Osteocyte (in vitro differentiated cells): ENCODE results near the gene FALEC. TPM values are rescaled to one million over a fixed set of nuclear protein-coding genes. Genes with fewer than 3 reads are reported as not detected.

Experiments used
- DNase-seq: peaks from one replicate; pipeline ENCODE4 v3.0.0; 2021; ENCODE audit warnings: mixed read lengths; ENCODE audit not compliant: unreplicated experiment; ENCODE audit errors: extremely low spot score
- H3K27ac Mint-ChIP-seq: one replicate; pipeline ENCODE4 v1.8.0; 2021; ENCODE audit warnings: mild to moderate bottlenecking, mixed read lengths; ENCODE audit not compliant: unreplicated experiment
- H3K27me3 Mint-ChIP-seq: one replicate; pipeline ENCODE4 v1.8.0; 2021; ENCODE audit warnings: mixed read lengths; ENCODE audit not compliant: unreplicated experiment
- H3K36me3 Mint-ChIP-seq: one replicate; pipeline ENCODE4 v1.8.0; 2021; ENCODE audit warnings: mixed read lengths; ENCODE audit not compliant: unreplicated experiment
- H3K4me1 Mint-ChIP-seq: one replicate; pipeline ENCODE4 v1.8.0; 2021; ENCODE audit warnings: mixed read lengths; ENCODE audit not compliant: unreplicated experiment
- H3K4me3 Mint-ChIP-seq: one replicate; pipeline ENCODE4 v1.8.0; 2021; ENCODE audit warnings: mild to moderate bottlenecking, moderate library complexity, mixed read lengths; ENCODE audit not compliant: unreplicated experiment
- H3K9me3 Mint-ChIP-seq: one replicate; pipeline ENCODE4 v1.8.0; 2021; ENCODE audit warnings: mixed read lengths; ENCODE audit not compliant: unreplicated experiment
- total RNA-seq: library from RNA; stranded (reverse); gene quantifications from 2 replicates; pipeline ENCODE4 v1.2.1, GENCODE V29; 2021
- TF ChIP-seq, protein P1 (sequence below): fragments of 200-600 bp; sonication (generic); IDR thresholded peaks from 2 replicates; pipeline ENCODE4 v1.5.0; 2021; ENCODE audit warnings: antibody characterized with exemption, mild to moderate bottlenecking, moderate library complexity

Gene FALEC
- total RNA-seq, 1 donor from 2014 or later = not detected

DNA sequence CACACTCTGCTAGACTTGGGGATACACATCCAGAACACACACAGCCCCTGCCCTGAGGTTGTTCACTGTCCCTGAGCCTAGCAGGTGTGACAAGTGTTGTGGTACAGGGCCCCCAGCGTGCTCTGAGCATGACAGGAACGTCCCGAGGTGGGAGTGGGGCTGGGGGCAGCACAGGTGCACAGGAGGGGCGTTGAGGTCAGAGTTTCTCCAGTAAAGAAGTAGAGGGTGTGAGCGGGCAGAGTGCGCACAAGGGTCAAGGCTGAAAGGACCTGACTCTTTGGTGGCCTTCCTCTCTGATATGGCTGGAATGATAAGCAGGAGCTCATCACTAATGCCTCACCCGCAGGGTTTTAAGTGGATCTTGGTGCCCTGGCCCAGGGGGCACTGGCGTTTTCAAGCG, 1.3 kb upstream of the FALEC start:
- Mint-ChIP-seq H3K27me3 (no peaks in the 10 kb centered on the region), H3K36me3 (peaks cover 11% of the 10 kb centered on the region), H3K4me3 (peak overlapping the region; percentile 83), H3K27ac (no peak overlapping the region), H3K4me1 (peaks cover 13% of the 10 kb centered on the region), H3K9me3 (no peaks in the 10 kb centered on the region)
- DNase-seq = no peak
- TF ChIP-seq, protein P1, sequence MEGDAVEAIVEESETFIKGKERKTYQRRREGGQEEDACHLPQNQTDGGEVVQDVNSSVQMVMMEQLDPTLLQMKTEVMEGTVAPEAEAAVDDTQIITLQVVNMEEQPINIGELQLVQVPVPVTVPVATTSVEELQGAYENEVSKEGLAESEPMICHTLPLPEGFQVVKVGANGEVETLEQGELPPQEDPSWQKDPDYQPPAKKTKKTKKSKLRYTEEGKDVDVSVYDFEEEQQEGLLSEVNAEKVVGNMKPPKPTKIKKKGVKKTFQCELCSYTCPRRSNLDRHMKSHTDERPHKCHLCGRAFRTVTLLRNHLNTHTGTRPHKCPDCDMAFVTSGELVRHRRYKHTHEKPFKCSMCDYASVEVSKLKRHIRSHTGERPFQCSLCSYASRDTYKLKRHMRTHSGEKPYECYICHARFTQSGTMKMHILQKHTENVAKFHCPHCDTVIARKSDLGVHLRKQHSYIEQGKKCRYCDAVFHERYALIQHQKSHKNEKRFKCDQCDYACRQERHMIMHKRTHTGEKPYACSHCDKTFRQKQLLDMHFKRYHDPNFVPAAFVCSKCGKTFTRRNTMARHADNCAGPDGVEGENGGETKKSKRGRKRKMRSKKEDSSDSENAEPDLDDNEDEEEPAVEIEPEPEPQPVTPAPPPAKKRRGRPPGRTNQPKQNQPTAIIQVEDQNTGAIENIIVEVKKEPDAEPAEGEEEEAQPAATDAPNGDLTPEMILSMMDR = no peak

DNA sequence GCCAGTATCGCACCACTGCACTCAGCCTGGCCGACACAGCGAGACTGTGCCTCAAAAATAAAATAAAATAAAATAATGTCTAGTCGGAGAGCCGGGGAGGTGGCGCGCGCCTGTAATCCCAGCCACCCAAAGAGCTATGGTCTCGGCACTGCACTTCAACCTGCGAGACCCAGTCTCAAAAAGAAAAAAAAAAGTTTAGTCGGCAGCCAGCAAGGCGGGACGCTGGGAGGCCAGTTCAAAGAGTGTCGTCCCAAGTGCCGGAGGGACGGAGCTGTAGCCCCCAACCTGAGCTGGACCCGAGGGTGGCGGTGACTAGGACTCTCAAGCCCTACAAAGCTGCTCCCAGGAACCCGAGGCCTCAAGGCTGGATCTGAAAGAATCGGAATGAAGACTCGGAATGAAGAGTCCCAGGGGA, 632 bp upstream of the FALEC start:
- DNase-seq = no peak
- H3K27me3 Mint-ChIP-seq = no peaks in the 10 kb centered on the region
- H3K9me3 Mint-ChIP-seq = no peaks in the 10 kb centered on the region
- peaks cover 13% of the 10 kb centered on the region for H3K4me1 Mint-ChIP-seq
- H3K4me3 Mint-ChIP-seq = peak overlapping the region; percentile 83
- TF ChIP-seq, protein P1 = no peak
- H3K27ac Mint-ChIP-seq = peak overlapping the region; percentile 75
- peaks cover 11% of the 10 kb centered on the region for H3K36me3 Mint-ChIP-seq

DNA sequence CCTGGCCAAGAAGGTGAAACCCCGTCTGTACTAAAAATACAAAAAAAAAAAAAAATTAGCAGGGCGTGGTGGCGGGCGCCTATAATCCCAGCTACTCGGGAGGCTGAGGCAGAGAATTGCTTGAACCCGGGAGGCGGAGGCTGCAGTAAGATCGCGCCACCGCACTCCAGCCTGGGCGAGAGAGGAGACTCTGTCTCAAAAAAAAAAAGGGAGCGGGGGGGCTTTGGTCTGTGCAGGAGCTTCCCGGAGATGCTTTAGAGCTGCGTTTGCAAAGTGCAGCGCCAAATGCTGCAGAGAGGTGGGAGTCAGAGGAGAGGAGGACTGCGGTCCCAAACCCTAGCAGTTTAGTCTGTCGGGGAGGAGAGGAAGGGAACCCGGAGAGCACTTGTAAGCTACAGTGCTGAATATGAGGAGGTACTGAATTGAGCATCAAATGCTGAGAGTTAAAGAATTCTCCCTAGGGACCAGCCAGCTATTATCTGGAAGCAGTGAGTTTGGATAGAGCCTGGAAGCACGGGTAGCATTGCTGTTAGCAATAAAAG, 569 bp downstream of the FALEC start:
- Mint-ChIP-seq H3K4me1 (peaks cover 13% of the 10 kb centered on the region), H3K9me3 (no peaks in the 10 kb centered on the region), H3K36me3 (peaks cover 7% of the 10 kb centered on the region), H3K27ac (peak overlapping the region; percentile 75), H3K27me3 (no peaks in the 10 kb centered on the region), H3K4me3 (peak overlapping the region; percentile 83)
- DNase-seq = no peak
- TF ChIP-seq, protein P1 = no peak

DNA sequence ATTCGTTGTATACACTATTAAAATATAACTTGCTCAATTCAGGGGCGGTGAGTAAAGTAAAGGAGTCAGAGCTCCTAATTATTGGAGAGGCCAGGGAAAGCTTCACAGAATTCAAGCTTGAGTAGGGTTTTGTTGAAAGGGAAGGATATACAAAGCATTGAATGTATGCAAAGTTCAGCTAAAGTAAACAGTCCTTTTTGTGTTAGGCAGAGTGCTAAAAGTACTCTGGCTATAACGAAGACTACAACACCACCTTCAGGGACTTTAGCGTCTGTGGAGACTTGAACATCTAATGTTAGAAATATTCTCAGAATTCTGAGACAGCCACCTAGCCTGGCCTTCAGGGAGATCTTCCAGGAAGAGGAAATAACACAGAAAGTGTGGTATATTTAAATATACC, 1.1 kb downstream of the FALEC start:
- H3K36me3 Mint-ChIP-seq = peaks cover 6% of the 10 kb centered on the region

DNA sequence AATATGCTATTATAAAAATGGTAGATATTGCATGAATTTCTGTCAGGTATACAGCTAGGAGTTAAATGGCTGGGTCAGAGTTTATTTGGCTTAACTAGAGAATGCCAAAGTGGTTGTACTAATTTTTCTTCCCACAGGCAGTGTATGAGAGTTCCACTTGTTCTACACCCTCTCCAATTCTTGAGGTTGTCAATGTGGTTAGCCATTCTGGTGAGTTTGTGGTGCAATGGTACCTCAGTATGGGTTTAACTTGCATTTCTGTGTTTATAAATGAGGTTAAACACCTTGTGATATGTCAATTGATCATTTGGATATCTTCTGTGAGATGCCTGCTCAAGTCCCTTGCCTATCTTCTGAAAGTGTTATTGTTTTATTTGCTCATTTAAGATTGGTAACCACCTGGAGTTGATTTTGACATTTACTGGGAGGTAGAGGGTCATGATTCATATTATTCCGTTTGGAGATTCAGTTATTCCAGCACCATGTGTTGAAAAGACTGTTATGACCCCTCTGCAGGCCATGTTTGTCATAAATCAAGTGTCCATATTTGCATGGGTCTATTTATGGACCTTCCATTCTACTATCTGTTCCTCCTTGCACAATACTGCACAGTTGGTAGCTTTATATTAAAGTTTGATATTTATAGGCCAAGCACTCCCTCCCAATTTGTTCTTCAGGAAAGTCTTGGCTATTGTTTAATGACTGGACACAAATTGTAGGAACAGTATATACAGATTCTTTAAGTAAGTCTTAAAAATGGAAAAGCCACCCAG, 5.8 kb downstream of the FALEC start:
- Mint-ChIP-seq H3K36me3 (no peaks in the 10 kb centered on the region), H3K27me3 (no peaks in the 10 kb centered on the region), H3K9me3 (no peaks in the 10 kb centered on the region), H3K27ac (no peak overlapping the region), H3K4me1 (peaks cover 5% of the 10 kb centered on the region), H3K4me3 (no peak overlapping the region)
- TF ChIP-seq, protein P1 = no peak
- no peak for DNase-seq

More for the DNA sequence above, 1.1 kb downstream of the FALEC start:
- Mint-ChIP-seq H3K27me3 (no peaks in the 10 kb centered on the region), H3K27ac (no peak overlapping the region), H3K4me3 (peak overlapping the region; percentile 83), H3K4me1 (peaks cover 13% of the 10 kb centered on the region), H3K9me3 (no peaks in the 10 kb centered on the region)
- TF ChIP-seq, protein P1 = peak; percentile 22
- no peak for DNase-seq
